ENCODE results near the gene REM2. TPM values are rescaled to one million over a fixed set of nuclear protein-coding genes. Genes with fewer than 3 reads are reported as not detected.

Gene REM2
- total RNA-seq, 1 experiment from 2014 or later = 0.47 TPM

GRCh38 chr14:22915886-22916521, 33.0 kb downstream of the REM2 start:
- H3K9ac ChIP-seq (ENCODE audit: low read length) = no peak overlapping the region
- no peak overlapping the region for H3K4me3 ChIP-seq (replicated peaks in 1 of 2; ENCODE audit: low read depth in 1 of 2, low read length in 2 of 2)
- H3K4me1 ChIP-seq (ENCODE audit: control insufficient read depth in 1 of 2, insufficient read depth in 2 of 2, low read length in 2 of 2) = peaks cover 9 to 15% of the 10 kb centered on the region in 2 experiments
- DNase-seq (ENCODE audit: low read depth, low spot score) (no peak), ATAC-seq (no peak)
- no TSS peak for BruUV-seq (replicated peaks)
- POLR2A ChIA-PET = interaction anchor here (4.8 kb wide), 1 partner anchor 14 kb away, joined by 29 read pairs; the partner anchor contains the start of gene PRMT5
- H3K4me2 ChIP-seq (ENCODE audit: low read length) = no peak overlapping the region
- peaks cover 11% of the 10 kb centered on the region in 2 experiments; a peak in 3 of 4 replicates for H3K36me3 ChIP-seq (ENCODE audit: control insufficient read depth in 1 of 2, insufficient read depth in 2 of 2, low read length in 2 of 2)
- H3K27me3 ChIP-seq (ENCODE audit: insufficient read depth, low read length) = no peaks in the 10 kb centered on the region
- RAD21 ChIA-PET (ENCODE audit: low non-redundant PET in 1 of 2, low total read pairs in 2 of 2, uncharacterized antibody in 2 of 2, unreplicated experiment in 2 of 2) = no interaction called here
- intact Hi-C loops (cut with micrococcal nuclease) = loop anchor here (5.0 kb wide), 1 partner anchor 44 kb away; the partner anchor contains the start of gene LRP10
- H3K27ac ChIP-seq (ENCODE audit: low read depth, low read length) = no peak overlapping the region
- no peaks in the 10 kb centered on the region for H3K9me2 ChIP-seq (ENCODE audit: insufficient read depth)
- H4K20me1 ChIP-seq (ENCODE audit: insufficient read depth) = no peaks in the 10 kb centered on the region
- no peak for TF ChIP-seq MAX (IDR thresholded peaks at IDR 0.05)
- TF ChIP-seq SIN3A (IDR thresholded peaks at IDR 0.05; ENCODE audit: low read depth) = no peak
- no peak for TF ChIP-seq REST (IDR thresholded peaks at IDR 0.05; ENCODE audit: low read depth)
- TF ChIP-seq ELF1 (IDR thresholded peaks at IDR 0.05; ENCODE audit: borderline replicate concordance, low read depth) = no peak
- TF ChIP-seq ZFX (IDR thresholded peaks at IDR 0.05) = no peak
- no peak for TF ChIP-seq RAD21 (IDR thresholded peaks at IDR 0.05; ENCODE audit: low read depth)
- no peak for TF ChIP-seq EGR1 (IDR thresholded peaks at IDR 0.05; ENCODE audit: low read depth)
- TF ChIP-seq ZNF274 (IDR thresholded peaks at IDR 0.05; ENCODE audit: low read depth, low read length) = no peak
- CTCF ChIA-PET = interaction anchor here (1.0 to 1.2 kb wide), 2 partner anchors 14 kb away, joined by 3 read pairs; no protein-coding TSS in a partner anchor
- H2AFZ ChIP-seq (ENCODE audit: low read depth, low read length, poor library complexity, severe bottlenecking) = no peak overlapping the region
- no peaks in the 10 kb centered on the region for H3K9me3 ChIP-seq (ENCODE audit: control insufficient read depth in 1 of 2, insufficient read depth in 1 of 2, low read depth in 1 of 2, low read length in 2 of 2)
- peaks cover 67% of the 10 kb centered on the region for H3K79me2 ChIP-seq (ENCODE audit: insufficient read depth, low read length)

Measured in HCT116 (cell line).